GM06990 (cell line): ENCODE data around the gene HOXA13.

Experiments
- DNase-seq: peaks from one replicate; pipeline ENCODE4 v3.0.0-alpha.2; 2011; ENCODE audit not compliant: insufficient read length; ENCODE audit errors: extremely low read depth
- H3K27me3 ChIP-seq: replicated peaks from 2 replicates; pipeline ENCODE4 v1.6.0; 2011; ENCODE audit warnings: low read length; ENCODE audit not compliant: control insufficient read depth, insufficient read depth
- H3K36me3 ChIP-seq: 2 replicates; pipeline ENCODE4 v1.5.1; 2011; ENCODE audit warnings: low read length; ENCODE audit not compliant: control insufficient read depth, insufficient read depth
- H3K4me3 ChIP-seq: replicated peaks from 2 replicates; pipeline ENCODE4 v1.5.1; 2011; ENCODE audit warnings: low read depth, mild to moderate bottlenecking, control low read depth, low read length
- TF ChIP-seq, protein P1 (sequence below): IDR thresholded peaks from 2 replicates; pipeline ENCODE4 v1.5.1; 2011; ENCODE audit warnings: low read length, control low read depth, mild to moderate bottlenecking, inconsistent platforms; ENCODE audit not compliant: insufficient read depth, poor library complexity, severe bottlenecking

Gene HOXA13

DNA sequence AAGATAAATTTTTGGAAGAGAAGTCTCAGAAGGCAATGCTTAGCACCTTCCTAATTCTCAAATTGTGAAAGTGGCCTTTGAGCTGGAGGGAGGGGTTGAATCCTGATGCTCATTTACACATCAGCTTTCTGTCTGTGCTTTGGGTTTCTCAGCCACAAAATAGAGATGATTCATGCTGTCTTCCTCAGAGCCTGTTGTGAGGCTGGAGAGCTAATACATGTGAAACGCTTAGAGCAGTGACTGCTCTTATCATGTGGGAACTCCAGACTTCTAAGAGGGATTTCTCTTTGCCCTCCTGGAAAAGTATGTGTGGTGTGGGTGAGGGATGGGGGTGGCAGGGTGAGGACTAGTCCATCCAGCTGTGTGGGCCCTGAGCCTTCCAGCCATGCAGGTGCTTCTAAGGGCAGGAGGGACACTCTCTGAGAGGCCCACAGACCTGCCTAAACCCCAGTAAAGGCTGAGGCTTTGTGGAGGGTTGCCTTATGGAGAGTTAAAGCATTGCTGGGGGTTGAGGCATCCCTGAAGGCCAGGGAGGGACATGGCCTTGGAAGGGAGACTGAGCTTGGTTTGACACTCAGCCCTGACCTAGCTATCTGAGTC lies 37.9 kb upstream of the HOXA13 start:
- no peak overlapping the region for H3K4me3 ChIP-seq
- TF ChIP-seq, protein P1, sequence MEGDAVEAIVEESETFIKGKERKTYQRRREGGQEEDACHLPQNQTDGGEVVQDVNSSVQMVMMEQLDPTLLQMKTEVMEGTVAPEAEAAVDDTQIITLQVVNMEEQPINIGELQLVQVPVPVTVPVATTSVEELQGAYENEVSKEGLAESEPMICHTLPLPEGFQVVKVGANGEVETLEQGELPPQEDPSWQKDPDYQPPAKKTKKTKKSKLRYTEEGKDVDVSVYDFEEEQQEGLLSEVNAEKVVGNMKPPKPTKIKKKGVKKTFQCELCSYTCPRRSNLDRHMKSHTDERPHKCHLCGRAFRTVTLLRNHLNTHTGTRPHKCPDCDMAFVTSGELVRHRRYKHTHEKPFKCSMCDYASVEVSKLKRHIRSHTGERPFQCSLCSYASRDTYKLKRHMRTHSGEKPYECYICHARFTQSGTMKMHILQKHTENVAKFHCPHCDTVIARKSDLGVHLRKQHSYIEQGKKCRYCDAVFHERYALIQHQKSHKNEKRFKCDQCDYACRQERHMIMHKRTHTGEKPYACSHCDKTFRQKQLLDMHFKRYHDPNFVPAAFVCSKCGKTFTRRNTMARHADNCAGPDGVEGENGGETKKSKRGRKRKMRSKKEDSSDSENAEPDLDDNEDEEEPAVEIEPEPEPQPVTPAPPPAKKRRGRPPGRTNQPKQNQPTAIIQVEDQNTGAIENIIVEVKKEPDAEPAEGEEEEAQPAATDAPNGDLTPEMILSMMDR, result no peak
- DNase-seq, result no peak
- no peaks in the 10 kb centered on the region for H3K36me3 ChIP-seq
- H3K27me3 ChIP-seq, result peaks cover 6% of the 10 kb centered on the region; the same call in 1 of the 2 replicates

DNA sequence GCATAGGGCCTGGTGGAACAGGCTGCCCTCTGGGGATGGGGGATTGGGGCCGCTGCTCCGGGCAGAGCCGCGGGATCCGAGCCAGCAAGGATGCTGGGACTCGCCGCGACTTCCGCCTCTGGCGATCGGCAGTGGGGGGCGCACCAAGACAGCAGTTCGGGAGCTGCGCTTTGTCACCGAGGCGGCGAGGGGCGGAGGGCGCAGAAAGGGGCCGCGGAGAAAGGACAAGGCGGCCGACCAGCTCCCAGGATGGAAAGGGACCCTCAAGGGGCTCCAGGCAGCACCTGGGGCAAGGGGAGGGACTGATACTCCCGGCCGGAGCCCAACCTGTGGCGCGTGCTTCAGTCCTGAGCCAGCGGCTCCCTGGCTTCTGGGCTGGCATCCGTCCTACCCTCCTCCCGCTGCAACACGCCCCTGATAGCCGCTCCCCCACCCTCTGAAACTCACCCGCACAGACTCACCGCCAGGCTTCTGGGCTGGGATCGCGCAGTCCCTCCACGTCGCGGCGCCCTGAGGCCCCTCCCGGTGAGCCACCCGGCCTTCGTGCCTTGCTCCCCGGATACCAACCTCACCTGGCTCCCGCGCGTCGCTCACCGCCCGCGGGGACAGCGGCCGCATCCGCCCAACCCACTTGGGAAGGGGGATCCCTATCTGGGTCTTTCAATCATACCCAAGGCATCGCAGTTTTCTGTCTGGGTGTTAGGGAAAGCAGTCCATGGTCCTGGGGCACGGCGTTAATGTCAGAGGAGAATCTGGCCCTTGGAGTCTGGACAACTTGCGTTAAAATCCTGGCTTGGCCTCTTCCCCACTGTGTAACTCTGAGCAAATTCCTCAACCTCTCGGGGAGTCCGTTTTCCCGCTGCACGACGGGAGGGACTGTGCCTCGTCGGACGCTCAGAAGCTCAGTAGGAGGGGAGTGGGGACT lies 35.8 kb upstream of the HOXA13 start:
- H3K27me3 ChIP-seq, result peaks cover 6% of the 10 kb centered on the region; the same call in 1 of the 2 replicates
- TF ChIP-seq, protein P1, result peak; percentile 34
- H3K36me3 ChIP-seq, result no peaks in the 10 kb centered on the region
- no peak for DNase-seq
- no peak overlapping the region; the same call in 1 of the 2 replicates for H3K4me3 ChIP-seq

DNA sequence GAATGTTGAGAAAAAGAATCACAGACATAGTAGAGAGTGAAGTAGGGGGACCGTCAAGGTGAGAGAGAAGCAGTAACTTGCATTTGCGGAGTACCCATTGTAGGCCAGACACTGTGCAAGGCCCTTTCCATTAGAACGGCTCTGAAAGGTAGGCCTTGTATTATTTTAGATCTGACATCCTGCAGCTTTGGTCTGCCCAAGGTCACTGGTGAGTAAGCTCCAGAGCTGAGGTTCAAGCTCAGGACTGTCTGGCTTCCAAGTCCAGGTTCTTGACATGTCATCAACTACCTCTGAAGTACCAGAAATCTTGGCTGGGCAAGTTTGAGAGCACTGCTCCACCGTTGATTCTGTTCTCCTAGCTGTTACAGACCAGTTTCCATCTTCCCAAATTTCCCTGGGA lies 29.6 kb upstream of the HOXA13 start:
- no peaks in the 10 kb centered on the region for H3K36me3 ChIP-seq
- no peak for DNase-seq
- no peak overlapping the region for H3K4me3 ChIP-seq
- peaks cover 1% of the 10 kb centered on the region; the same call in 1 of the 2 replicates for H3K27me3 ChIP-seq
- TF ChIP-seq, protein P1, result no peak

DNA sequence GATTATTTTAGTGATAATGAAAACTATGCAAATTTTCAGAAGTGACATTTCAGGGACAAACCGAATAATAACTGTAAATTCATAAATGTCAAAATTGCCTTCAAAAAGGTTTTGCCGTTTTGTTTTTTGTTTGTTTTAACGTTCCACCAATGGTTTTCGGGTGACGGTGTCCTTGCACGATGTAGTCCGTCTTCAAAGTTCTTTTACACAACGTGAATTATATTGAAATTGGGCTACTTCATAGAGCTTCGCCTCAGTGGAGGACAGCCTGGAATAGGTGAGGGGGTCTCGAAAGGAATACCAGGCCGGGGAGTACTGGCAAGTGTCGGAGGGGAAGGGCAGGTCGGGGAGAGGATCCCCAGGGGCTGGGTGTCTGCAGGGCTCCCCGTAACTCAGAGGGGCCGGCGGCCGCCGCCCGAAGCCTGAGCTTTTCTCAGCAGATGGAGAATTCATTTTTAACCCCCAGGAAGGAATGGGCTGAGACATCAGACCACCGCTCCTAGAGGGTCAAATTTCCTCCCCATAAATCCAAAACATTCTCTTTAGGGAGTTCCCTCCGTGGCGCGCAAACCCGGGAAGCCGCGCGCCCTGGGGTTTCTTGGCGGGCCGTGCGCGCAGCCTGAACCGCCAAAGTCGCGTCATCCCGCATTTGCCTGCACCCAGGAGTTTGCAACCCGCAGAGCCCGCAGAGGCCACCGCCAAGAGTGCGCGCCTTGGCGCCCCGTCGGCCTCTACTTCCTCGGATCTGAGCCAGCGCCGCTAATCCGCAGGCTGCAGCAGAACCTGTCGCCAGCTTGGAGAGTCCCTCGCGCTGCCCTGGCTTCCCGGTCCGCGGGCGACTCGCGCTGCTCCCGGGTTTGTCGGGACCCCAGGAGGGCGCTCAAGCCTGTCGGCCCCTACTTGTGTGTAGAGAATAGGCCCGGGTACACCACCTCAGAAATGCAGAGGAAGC lies 25.4 kb upstream of the HOXA13 start:
- DNase-seq, result no peak
- TF ChIP-seq, protein P1, result no peak
- H3K36me3 ChIP-seq, result no peaks in the 10 kb centered on the region
- H3K4me3 ChIP-seq, result no peak overlapping the region
- H3K27me3 ChIP-seq, result peaks cover 3% of the 10 kb centered on the region; the same call in 1 of the 2 replicates

DNA sequence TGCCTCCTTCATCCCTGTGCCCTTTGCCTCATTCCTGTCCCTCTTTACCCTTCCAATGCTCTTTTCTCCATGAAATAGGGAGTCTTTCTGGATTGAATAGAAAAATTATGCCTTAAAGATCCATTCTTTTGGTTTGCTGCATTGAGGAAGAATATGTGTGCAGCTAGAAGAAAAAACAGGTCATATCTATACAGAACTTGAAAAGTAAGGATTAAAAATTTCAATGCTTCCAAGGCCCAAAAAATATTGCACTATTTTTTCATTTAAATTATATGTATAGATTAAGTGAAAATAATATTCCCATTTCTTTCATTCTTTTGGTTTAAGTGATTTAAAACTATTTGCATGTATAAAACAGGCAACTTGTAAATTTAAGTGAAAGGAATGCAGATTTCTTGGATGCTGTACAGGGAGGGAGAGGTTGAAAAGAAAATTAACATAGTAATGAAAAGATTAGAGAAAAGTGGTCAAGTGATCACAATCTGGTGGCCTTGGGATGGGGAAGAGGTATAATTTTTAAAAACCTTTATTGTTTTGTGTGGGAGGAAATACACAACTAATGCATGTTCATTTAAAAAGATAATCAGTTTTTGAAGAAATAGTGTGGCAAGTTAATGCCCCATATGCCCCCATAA lies 24.2 kb upstream of the HOXA13 start:
- Histone ChIP-seq H3K27me3 (peaks cover 2% of the 10 kb centered on the region; the same call in 1 of the 2 replicates), H3K4me3 (no peak overlapping the region), H3K36me3 (no peaks in the 10 kb centered on the region)
- TF ChIP-seq, protein P1, result no peak
- DNase-seq, result no peak
